CD4-positive, alpha-beta T cell treated with Interleukin-10 for 1 hour (primary cell): ENCODE data around the gene TOP3A.
"Not testable (repeated sequence)": the region's sequence is repeated elsewhere in the genome, so short reads cannot be mapped to it uniquely, and the experiment has no call there.

Source experiments
- DNase-seq: peaks from one replicate; pipeline ENCODE4 v3.0.0-alpha.2; 2020

TOP3A gene

GRCh38 chr17:18314731-18315561 lies at the start of gene TOP3A, which contains the start of gene SMCR8:
TSS of gene TOP3A (minus strand) at chr17:18314994. CDS start at chr17:18314778, 216 bp downstream.
TSS of gene SMCR8 (plus strand) at chr17:18315293. CDS start at chr17:18315790, 497 bp downstream.
- DNase-seq = peak; percentile 98

- no peak for DNase-seq
These were observed 49.4 kb upstream of the TOP3A start for GRCh38 chr17:18364166-18364565.

GRCh38 chr17:18363101-18364049 lies 48.6 kb upstream of the TOP3A start, which contains the start of gene SHMT1:
TSS of gene SHMT1 (minus strand) at chr17:18363550. CDS start at chr17:18355981, 7,569 bp downstream.
- DNase-seq = peak; percentile 92

- no peak for DNase-seq
These were observed 47.9 kb upstream of the TOP3A start for GRCh38 chr17:18362698-18363100.

GRCh38 chr17:18361837-18362697 lies 47.3 kb upstream of the TOP3A start:
- no peak for DNase-seq

- DNase-seq = no peak
These were observed 45.7 kb upstream of the TOP3A start for GRCh38 chr17:18360518-18360917.

GRCh38 chr17:18356624-18357023 lies 41.8 kb upstream of the TOP3A start:
- no peak for DNase-seq

- DNase-seq = no peak
These were observed 38.7 kb upstream of the TOP3A start for GRCh38 chr17:18353541-18353940.

- no peak for DNase-seq
These were observed 29.2 kb upstream of the TOP3A start for GRCh38 chr17:18344021-18344420.

GRCh38 chr17:18339933-18340332 lies 25.1 kb upstream of the TOP3A start:
- no peak for DNase-seq

GRCh38 chr17:18338158-18338557 lies 23.4 kb upstream of the TOP3A start:
- not testable (repeated sequence) for DNase-seq

- DNase-seq = no peak
These were observed 18.2 kb upstream of the TOP3A start for GRCh38 chr17:18332909-18333489.

- peak; percentile 29 for DNase-seq
These were observed 17.1 kb upstream of the TOP3A start for GRCh38 chr17:18331879-18332278.

- DNase-seq = no peak
These were observed 13.9 kb upstream of the TOP3A start for GRCh38 chr17:18328643-18329204.

GRCh38 chr17:18327556-18327955 lies 12.8 kb upstream of the TOP3A start:
- DNase-seq = no peak

GRCh38 chr17:18327093-18327492 lies 12.3 kb upstream of the TOP3A start:
- no peak for DNase-seq

GRCh38 chr17:18326572-18326971 lies 11.8 kb upstream of the TOP3A start:
- no peak for DNase-seq

GRCh38 chr17:18326039-18326438 lies 11.2 kb upstream of the TOP3A start:
- no peak for DNase-seq

GRCh38 chr17:18324140-18325050 lies 9.6 kb upstream of the TOP3A start:
- no peak for DNase-seq

GRCh38 chr17:18323507-18324139 lies 8.8 kb upstream of the TOP3A start:
- no peak for DNase-seq
